H9 (cell line): ENCODE results near the gene FAM229B. TPM values are rescaled to one million over a fixed set of nuclear protein-coding genes. Genes with fewer than 3 reads are reported as not detected.

ENCODE experiments used
- DNase-seq: peaks from one replicate; pipeline ENCODE4 v3.0.0-alpha.2; 2017
- H2AFZ ChIP-seq: one replicate; pipeline ENCODE4 v1.6.1; 2013; ENCODE audit warnings: mild to moderate bottlenecking, low read length, control low read depth, moderate library complexity
- H2AK5ac ChIP-seq: 2 replicates; pipeline ENCODE4 v1.6.1; 2013; ENCODE audit warnings: low read length, control low read depth, mixed read lengths; ENCODE audit not compliant: insufficient read length
- H2BK120ac ChIP-seq: one replicate; pipeline ENCODE4 v1.6.1; 2013; ENCODE audit warnings: low read depth, mild to moderate bottlenecking, low read length, control low read depth, inconsistent platforms; ENCODE audit not compliant: poor library complexity, severe bottlenecking
- H2BK12ac ChIP-seq: 2 replicates; pipeline ENCODE4 v1.6.1; 2013; ENCODE audit warnings: low read length, control low read depth, mixed read lengths, low read depth; ENCODE audit not compliant: insufficient read length
- H2BK15ac ChIP-seq: 2 replicates; pipeline ENCODE4 v1.6.1; 2013; ENCODE audit warnings: low read depth, low read length, control low read depth
- H2BK20ac ChIP-seq: one replicate; pipeline ENCODE4 v1.6.1; 2013; ENCODE audit warnings: low read depth, mild to moderate bottlenecking, low read length, control low read depth, inconsistent platforms; ENCODE audit not compliant: poor library complexity, severe bottlenecking
- H2BK5ac ChIP-seq: 2 replicates; pipeline ENCODE4 v1.6.1; 2013; ENCODE audit warnings: low read length, control low read depth, mixed read lengths; ENCODE audit not compliant: insufficient read length
- H3K14ac ChIP-seq: 2 replicates; pipeline ENCODE4 v1.6.1; 2013; ENCODE audit warnings: low read length, control low read depth; ENCODE audit not compliant: insufficient read depth
- H3K18ac ChIP-seq: 2 replicates; pipeline ENCODE4 v1.6.1; 2013; ENCODE audit warnings: low read depth, mild to moderate bottlenecking, mixed read lengths, low read length, control low read depth; ENCODE audit not compliant: insufficient read length
- H3K23ac ChIP-seq: 2 replicates; pipeline ENCODE4 v1.6.1; 2013; ENCODE audit warnings: low read length, control low read depth, mixed read lengths, low read depth; ENCODE audit not compliant: insufficient read length
- H3K23me2 ChIP-seq: 2 replicates; pipeline ENCODE4 v1.6.1; 2013; ENCODE audit warnings: low read depth, mild to moderate bottlenecking, mixed read lengths, low read length, control low read depth; ENCODE audit not compliant: insufficient read length, poor library complexity, severe bottlenecking
- H3K27ac ChIP-seq: 2 replicates; pipeline ENCODE4 v1.5.1; 2013; ENCODE audit warnings: low read length, control low read depth, mixed read lengths, low read depth; ENCODE audit not compliant: insufficient read length
- H3K27me3 ChIP-seq: 2 replicates; pipeline ENCODE4 v1.6.1; 2013; ENCODE audit warnings: low read length, control low read depth, inconsistent platforms; ENCODE audit not compliant: insufficient read depth
- H3K4ac ChIP-seq: 2 replicates; pipeline ENCODE4 v1.6.1; 2013; ENCODE audit warnings: low read depth, mild to moderate bottlenecking, control low read depth, inconsistent platforms, low read length, moderate library complexity
- H3K4me1 ChIP-seq: 2 replicates; pipeline ENCODE4 v1.6.1; 2013; ENCODE audit warnings: low read length, control low read depth, inconsistent platforms; ENCODE audit not compliant: insufficient read depth
- H3K4me2 ChIP-seq: 2 replicates; pipeline ENCODE4 v1.6.1; 2013; ENCODE audit warnings: low read length, control low read depth, mixed read lengths; ENCODE audit not compliant: insufficient read length, insufficient read depth
- H3K56ac ChIP-seq: 2 replicates; pipeline ENCODE4 v1.6.1; 2013; ENCODE audit warnings: low read depth, mild to moderate bottlenecking, mixed read lengths, low read length, control low read depth; ENCODE audit not compliant: insufficient read length
- H3K79me1 ChIP-seq: 2 replicates; pipeline ENCODE4 v1.6.1; 2013; ENCODE audit warnings: low read depth, mild to moderate bottlenecking, moderate library complexity, low read length, control low read depth, inconsistent platforms; ENCODE audit not compliant: insufficient read depth, poor library complexity, severe bottlenecking
- H3K79me2 ChIP-seq: 2 replicates; pipeline ENCODE4 v1.6.1; 2013; ENCODE audit warnings: low read length, control low read depth, inconsistent platforms; ENCODE audit not compliant: insufficient read depth
- H3K9ac ChIP-seq: 2 replicates; pipeline ENCODE4 v1.6.1; 2013; ENCODE audit warnings: low read length, control low read depth, mixed read lengths; ENCODE audit not compliant: insufficient read length; ENCODE audit errors: extremely low read depth
- H3K9me3 ChIP-seq: one replicate; pipeline ENCODE4 v1.6.1; 2013; ENCODE audit warnings: low read depth, low read length, inconsistent platforms; ENCODE audit not compliant: control insufficient read depth
- H3T11ph ChIP-seq: one replicate; pipeline ENCODE4 v1.6.1; 2013; ENCODE audit warnings: mild to moderate bottlenecking, low read length, control low read depth, inconsistent platforms
- H4K20me1 ChIP-seq: one replicate; pipeline ENCODE4 v1.6.1; 2013; ENCODE audit not compliant: control insufficient read depth, insufficient read length, insufficient read depth
- H4K5ac ChIP-seq: 2 replicates; pipeline ENCODE4 v1.6.1; 2013; ENCODE audit warnings: low read depth, mild to moderate bottlenecking, mixed read lengths, low read length, control low read depth; ENCODE audit not compliant: insufficient read length
- H4K8ac ChIP-seq: replicated peaks from 2 replicates; pipeline ENCODE4 v1.6.1; 2013; ENCODE audit warnings: low read length, control low read depth, mixed read lengths, low read depth; ENCODE audit not compliant: insufficient read length
- H4K91ac ChIP-seq: 2 replicates; pipeline ENCODE4 v1.6.1; 2013; ENCODE audit warnings: low read depth, mild to moderate bottlenecking, moderate library complexity, mixed read lengths, low read length, control low read depth; ENCODE audit not compliant: insufficient read length
- H3K27ac Mint-ChIP-seq, 3 experiments: 2 replicates in 2 of 3; 3 replicates in 1 of 3; pipeline ENCODE4 v1.8.0; 2020 to 2021; ENCODE audit warnings: mixed read lengths in 3 of 3, mild to moderate bottlenecking in 1 of 3, moderate library complexity in 1 of 3
- H3K27me3 Mint-ChIP-seq: 2 replicates; pipeline ENCODE4 v1.8.0; 2021; ENCODE audit warnings: low read depth, mild to moderate bottlenecking, moderate library complexity, mixed read lengths
- H3K36me3 Mint-ChIP-seq, 3 experiments: 2 replicates in 2 of 3; 3 replicates in 1 of 3; pipeline ENCODE4 v1.8.0; 2020 to 2021; ENCODE audit warnings: low read depth in 3 of 3, mixed read lengths in 3 of 3; ENCODE audit not compliant: insufficient read depth in 1 of 3
- H3K4me1 Mint-ChIP-seq, 2 experiments: 2 replicates each; pipeline ENCODE4 v1.8.0; 2020; ENCODE audit warnings: mixed read lengths in 2 of 2
- H3K4me3 Mint-ChIP-seq, 2 experiments: 2 replicates in 1 of 2; 3 replicates in 1 of 2; pipeline ENCODE4 v1.8.0; 2020 to 2021; ENCODE audit warnings: mild to moderate bottlenecking in 2 of 2, mixed read lengths in 2 of 2, moderate library complexity in 1 of 2
- H3K9me3 Mint-ChIP-seq, 2 experiments: 2 replicates in 1 of 2; 3 replicates in 1 of 2; pipeline ENCODE4 v1.8.0; 2020; ENCODE audit warnings: mild to moderate bottlenecking in 2 of 2, mixed read lengths in 2 of 2, moderate library complexity in 1 of 2
- WGBS: extraction: QIAGEN DNeasy Blood & Tissue Kit; methylation state at CpG from one replicate; pipeline ENCODE4 v1.1.7; 2013; ENCODE audit warnings: missing lambda C conversion rate, low lambda C conversion rate, mixed read lengths; ENCODE audit not compliant: insufficient read length; ENCODE audit errors: extremely low coverage; 5-methylcytosine and 5-hydroxymethylcytosine counted together
- total RNA-seq: library from RNA; stranded (reverse); gene quantifications from 2 replicates; pipeline ENCODE4 v1.2.1, GENCODE V29; 2021
- TF ChIP-seq, protein P1 (sequence below): fragments of 200-600 bp; sonication (generic); conservative IDR thresholded peaks from 3 replicates; pipeline ENCODE4 v1.8.0; 2021; ENCODE audit warnings: antibody characterized with exemption, mild to moderate bottlenecking

FAM229B gene
- total RNA-seq, 1 experiment from 2014 or later: 8.2 TPM

DNA sequence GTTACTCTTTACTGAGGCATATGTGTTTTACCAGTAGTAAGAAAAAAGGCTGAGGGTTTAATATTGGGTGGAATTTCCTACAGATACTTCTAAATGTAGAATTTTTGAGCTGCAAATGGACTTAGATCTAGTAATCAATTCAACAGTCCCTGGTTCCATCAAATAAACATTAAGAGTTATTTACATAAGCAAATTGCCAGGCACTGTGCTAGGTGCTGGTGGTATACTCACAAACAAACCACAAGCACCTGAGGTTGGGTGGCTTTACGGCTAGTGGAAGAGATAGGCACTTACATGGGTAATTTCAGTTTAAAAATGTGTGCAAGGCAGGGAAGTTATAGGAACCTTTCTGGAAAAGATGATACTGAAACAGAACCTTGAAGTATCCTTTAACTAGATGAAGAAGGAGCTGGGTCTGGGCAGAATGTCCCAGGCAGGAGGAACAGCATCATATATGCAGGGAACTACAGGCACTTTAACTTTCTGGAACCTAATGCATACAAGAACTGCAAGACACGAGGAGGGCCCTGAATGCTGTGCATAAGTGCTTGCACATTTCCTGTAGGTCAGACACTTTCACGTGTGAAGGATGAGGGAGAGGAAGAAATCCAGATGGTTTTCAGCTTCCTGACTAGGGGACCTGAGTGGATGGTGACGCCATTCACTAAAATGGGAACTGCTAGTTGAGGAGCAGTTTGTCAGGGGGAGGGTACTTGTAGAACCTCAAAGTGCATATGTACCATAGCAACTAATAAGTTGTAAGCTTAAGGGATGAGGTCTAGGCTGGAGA is 29.0 kb upstream of the FAM229B start:
- no peak overlapping the region for H3K4me3 Mint-ChIP-seq
- Histone ChIP-seq H3K4ac (no peak overlapping the region), H3K9me3 (no peaks in the 10 kb centered on the region), H3K4me1 (no peaks in the 10 kb centered on the region), H3K27me3 (no peaks in the 10 kb centered on the region), H2BK5ac (no peak overlapping the region), H3K4me2 (no peak overlapping the region), H2AK5ac (no peak overlapping the region), H4K5ac (no peak overlapping the region), H2BK120ac (no peak overlapping the region), H3K27ac (no peak overlapping the region), H3K23ac (no peak overlapping the region), H3K56ac (no peak overlapping the region), H3K14ac (no peak overlapping the region), H4K8ac (no peak overlapping the region), H4K20me1 (no peaks in the 10 kb centered on the region), H2AFZ (no peak overlapping the region), H3K79me2 (no peaks in the 10 kb centered on the region), H3K79me1 (no peaks in the 10 kb centered on the region), H2BK12ac (no peak overlapping the region), H3K9ac (no peak overlapping the region), H2BK15ac (no peak overlapping the region), H4K91ac (no peak overlapping the region), H3T11ph (no peak overlapping the region), H3K18ac (no peak overlapping the region), H3K23me2 (no peaks in the 10 kb centered on the region), H2BK20ac (no peak overlapping the region)
- no peaks in the 10 kb centered on the region for H3K27me3 Mint-ChIP-seq
- DNase-seq: no peak
- WGBS: no CpG with 5 or more reads among the region's 4 CpGs
- H3K9me3 Mint-ChIP-seq: no peaks in the 10 kb centered on the region
- TF ChIP-seq, protein P1, sequence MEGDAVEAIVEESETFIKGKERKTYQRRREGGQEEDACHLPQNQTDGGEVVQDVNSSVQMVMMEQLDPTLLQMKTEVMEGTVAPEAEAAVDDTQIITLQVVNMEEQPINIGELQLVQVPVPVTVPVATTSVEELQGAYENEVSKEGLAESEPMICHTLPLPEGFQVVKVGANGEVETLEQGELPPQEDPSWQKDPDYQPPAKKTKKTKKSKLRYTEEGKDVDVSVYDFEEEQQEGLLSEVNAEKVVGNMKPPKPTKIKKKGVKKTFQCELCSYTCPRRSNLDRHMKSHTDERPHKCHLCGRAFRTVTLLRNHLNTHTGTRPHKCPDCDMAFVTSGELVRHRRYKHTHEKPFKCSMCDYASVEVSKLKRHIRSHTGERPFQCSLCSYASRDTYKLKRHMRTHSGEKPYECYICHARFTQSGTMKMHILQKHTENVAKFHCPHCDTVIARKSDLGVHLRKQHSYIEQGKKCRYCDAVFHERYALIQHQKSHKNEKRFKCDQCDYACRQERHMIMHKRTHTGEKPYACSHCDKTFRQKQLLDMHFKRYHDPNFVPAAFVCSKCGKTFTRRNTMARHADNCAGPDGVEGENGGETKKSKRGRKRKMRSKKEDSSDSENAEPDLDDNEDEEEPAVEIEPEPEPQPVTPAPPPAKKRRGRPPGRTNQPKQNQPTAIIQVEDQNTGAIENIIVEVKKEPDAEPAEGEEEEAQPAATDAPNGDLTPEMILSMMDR: no peak
- no peaks in the 10 kb centered on the region for H3K4me1 Mint-ChIP-seq
- H3K27ac Mint-ChIP-seq: no peak overlapping the region
- H3K36me3 Mint-ChIP-seq: no peaks in the 10 kb centered on the region
